ENCODE data around the gene CASK.

The CASK gene

DNA sequence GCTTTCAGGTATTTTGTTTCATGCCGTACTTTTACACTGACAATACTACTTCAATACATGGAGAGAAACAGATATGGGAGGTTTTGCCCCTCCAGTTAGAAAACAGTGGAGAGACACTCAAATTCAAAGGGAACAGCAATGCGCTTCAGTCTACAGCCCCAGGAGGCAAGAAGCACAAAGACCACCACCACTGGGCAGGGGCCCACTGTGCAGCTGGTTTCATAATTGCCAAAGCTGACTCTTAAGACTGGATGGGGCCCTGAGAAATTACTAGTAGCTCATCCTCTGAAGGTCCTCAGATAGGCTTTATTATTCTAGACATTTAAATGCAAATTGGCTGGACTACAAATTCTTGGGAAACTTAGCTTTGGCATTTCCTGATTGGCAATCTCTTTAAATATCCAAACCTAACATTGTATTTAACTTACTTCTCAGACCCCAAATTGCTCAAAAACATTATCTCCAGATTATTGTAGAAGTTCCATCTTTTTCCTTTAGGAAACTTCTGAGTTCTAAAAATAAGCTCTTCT lies 320.5 kb downstream of the CASK start:
- H3K4me3 ChIP-seq (ENCODE audit: low read depth, low read length) = no peak overlapping the region
- DNase-seq = no peak
- H3K27me3 ChIP-seq (ENCODE audit: insufficient read depth, low read depth, severe bottlenecking) = no peaks in the 10 kb centered on the region
- H3K9me3 ChIP-seq (ENCODE audit: severe bottlenecking) = no peaks in the 10 kb centered on the region
- no peak for TF ChIP-seq CTCF (IDR thresholded peaks at IDR 0.05; ENCODE audit: low read depth, low read length)
- H3K36me3 ChIP-seq = no peaks in the 10 kb centered on the region
- H3K27ac ChIP-seq = no peak overlapping the region

DNA sequence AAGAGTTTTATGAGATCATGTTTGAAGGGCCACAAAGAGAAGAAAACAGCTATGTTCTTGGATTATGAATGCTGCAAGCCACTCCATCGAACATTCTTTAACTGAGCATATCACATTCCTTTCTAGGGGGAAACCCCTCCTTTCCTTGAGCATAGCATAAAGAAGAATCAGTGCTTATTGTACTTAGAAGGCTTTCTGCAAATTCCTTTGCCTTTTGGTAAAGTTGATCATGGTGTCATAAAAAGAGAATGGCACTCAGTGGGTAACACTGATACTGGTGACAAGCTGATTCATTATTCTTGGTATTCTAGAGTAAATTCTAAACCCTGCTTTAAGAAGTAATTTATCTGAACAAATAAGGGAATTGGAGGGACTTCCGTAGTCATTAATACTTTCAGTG lies 323.1 kb downstream of the CASK start:
- no peak for DNase-seq
- H3K9me3 ChIP-seq (ENCODE audit: severe bottlenecking) = no peaks in the 10 kb centered on the region
- no peak for TF ChIP-seq CTCF (IDR thresholded peaks at IDR 0.05; ENCODE audit: low read depth, low read length)

DNA sequence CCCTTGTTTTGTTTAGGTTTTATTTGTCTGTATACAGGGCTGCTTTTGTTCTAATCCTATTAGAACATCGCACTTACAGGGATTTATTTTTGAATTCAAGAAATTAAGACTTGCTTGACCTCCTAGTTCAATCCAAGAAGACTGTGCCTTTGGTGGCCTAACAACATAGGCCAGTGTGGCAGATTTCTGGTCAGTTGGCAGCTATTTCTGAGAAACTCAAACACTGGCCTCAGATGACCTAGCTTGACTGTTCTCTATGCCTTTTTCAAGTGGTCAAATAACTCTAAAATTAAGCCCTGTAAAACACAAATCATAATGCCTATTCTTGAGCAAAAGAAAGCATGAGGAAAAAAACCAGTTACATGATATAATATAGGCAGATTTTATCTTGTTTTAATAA lies 323.8 kb downstream of the CASK start:
- H3K4me3 ChIP-seq (ENCODE audit: low read depth, low read length) = no peak overlapping the region
- H3K27me3 ChIP-seq (ENCODE audit: insufficient read depth, low read depth, severe bottlenecking) = no peaks in the 10 kb centered on the region
- no peak for DNase-seq
- H3K9me3 ChIP-seq (ENCODE audit: severe bottlenecking) = no peaks in the 10 kb centered on the region
- no peak for TF ChIP-seq CTCF (IDR thresholded peaks at IDR 0.05; ENCODE audit: low read depth, low read length)
- no peak overlapping the region for H3K27ac ChIP-seq
- H3K36me3 ChIP-seq = no peaks in the 10 kb centered on the region

More for the DNA sequence above, 323.1 kb downstream of the CASK start:
- H3K4me3 ChIP-seq (ENCODE audit: low read depth, low read length) = no peak overlapping the region
- no peak overlapping the region for H3K27ac ChIP-seq
- no peaks in the 10 kb centered on the region for H3K27me3 ChIP-seq (ENCODE audit: insufficient read depth, low read depth, severe bottlenecking)
- H3K36me3 ChIP-seq = no peaks in the 10 kb centered on the region

- no peaks in the 10 kb centered on the region for H3K27me3 ChIP-seq (ENCODE audit: insufficient read depth, low read depth, severe bottlenecking)
- no peaks in the 10 kb centered on the region for H3K9me3 ChIP-seq (ENCODE audit: severe bottlenecking)
- no peaks in the 10 kb centered on the region for H3K36me3 ChIP-seq
- no peak overlapping the region for H3K4me3 ChIP-seq (ENCODE audit: low read depth, low read length)
- no peak for DNase-seq
- H3K27ac ChIP-seq = no peak overlapping the region
- no peak for TF ChIP-seq CTCF (IDR thresholded peaks at IDR 0.05; ENCODE audit: low read depth, low read length)
Measured at GRCh38 chrX:41596596-41596995, 326.8 kb downstream of the CASK start.

DNA sequence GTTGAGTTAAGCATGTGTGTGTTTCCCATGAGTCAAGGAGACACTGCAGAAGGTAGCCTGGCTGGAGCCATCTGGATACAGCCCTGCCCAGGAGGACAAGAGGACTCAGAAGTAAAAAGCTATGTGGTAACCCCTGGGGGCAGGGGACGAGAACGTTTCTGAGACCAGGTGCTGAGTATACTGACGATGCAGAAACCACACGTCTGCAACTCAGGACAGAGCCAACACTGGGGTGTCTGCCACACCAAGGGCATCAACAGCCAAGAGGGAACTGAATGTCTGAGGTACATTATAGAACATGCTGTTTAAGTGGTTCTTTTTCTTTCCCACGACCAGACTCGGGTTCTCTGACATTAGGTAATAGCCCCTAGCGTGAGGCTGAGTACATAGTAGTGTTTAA lies 328.7 kb downstream of the CASK start:
- H3K9me3 ChIP-seq (ENCODE audit: severe bottlenecking) = no peaks in the 10 kb centered on the region
- no peaks in the 10 kb centered on the region for H3K27me3 ChIP-seq (ENCODE audit: insufficient read depth, low read depth, severe bottlenecking)
- H3K27ac ChIP-seq = no peak overlapping the region
- H3K36me3 ChIP-seq = no peaks in the 10 kb centered on the region
- DNase-seq = no peak
- H3K4me3 ChIP-seq (ENCODE audit: low read depth, low read length) = no peak overlapping the region
- TF ChIP-seq CTCF (IDR thresholded peaks at IDR 0.05; ENCODE audit: low read depth, low read length) = no peak

DNA sequence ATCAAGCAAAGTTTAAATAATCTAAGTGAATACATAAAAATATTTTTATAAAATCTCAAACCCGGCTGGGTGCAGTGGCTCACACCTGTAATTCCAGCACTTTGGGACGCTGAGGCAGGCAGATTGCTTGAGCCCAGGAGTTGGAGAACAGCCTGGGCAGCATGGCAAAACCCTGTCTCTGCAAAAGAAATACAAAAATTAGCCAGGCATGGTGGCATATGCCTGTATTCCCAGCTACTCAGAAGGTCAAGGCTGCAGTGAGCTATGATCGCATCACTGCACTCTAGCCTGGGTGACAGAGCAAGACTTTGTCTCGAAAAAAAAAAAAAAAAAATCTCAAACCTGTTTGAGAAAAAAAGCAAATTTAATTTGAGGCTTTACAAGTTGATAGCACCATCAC lies 331.4 kb downstream of the CASK start:
- TF ChIP-seq CTCF (IDR thresholded peaks at IDR 0.05; ENCODE audit: low read depth, low read length) = no peak
- H3K27ac ChIP-seq = no peak overlapping the region
- no peak for DNase-seq

More for the DNA sequence above, 331.4 kb downstream of the CASK start:
- no peaks in the 10 kb centered on the region for H3K36me3 ChIP-seq
- peaks cover 3% of the 10 kb centered on the region for H3K27me3 ChIP-seq (ENCODE audit: insufficient read depth, low read depth, severe bottlenecking)
- no peaks in the 10 kb centered on the region for H3K9me3 ChIP-seq (ENCODE audit: severe bottlenecking)
- H3K4me3 ChIP-seq (ENCODE audit: low read depth, low read length) = no peak overlapping the region
